Memory B cell (primary cell): ENCODE data around the gene TMEM132E.

Experiments
- ATAC-seq: fragments of 150-1000 bp; cut with Tn5 transposase; 2 replicates; pipeline ENCODE4 v1.10.0; 2021; ENCODE audit warnings: low read depth, mild to moderate bottlenecking, moderate library complexity
- DNase-seq, 2 donors: peaks; one replicate each; pipeline ENCODE4 v3.0.0; 2022; ENCODE audit warnings: low spot score in 2 of 2
- H3K27ac Mint-ChIP-seq: one replicate; pipeline ENCODE4 v1.8.0; 2022; ENCODE audit warnings: mild to moderate bottlenecking, moderate library complexity, mixed read lengths
- H3K27me3 Mint-ChIP-seq: one replicate; pipeline ENCODE4 v1.8.0; 2022; ENCODE audit warnings: mixed read lengths
- H3K36me3 Mint-ChIP-seq: one replicate; pipeline ENCODE4 v1.8.0; 2022; ENCODE audit warnings: mild to moderate bottlenecking, mixed read lengths
- H3K4me1 Mint-ChIP-seq: one replicate; pipeline ENCODE4 v1.8.0; 2022; ENCODE audit warnings: mixed read lengths
- H3K4me3 Mint-ChIP-seq: one replicate; pipeline ENCODE4 v1.8.0; 2022; ENCODE audit warnings: mild to moderate bottlenecking, moderate library complexity, mixed read lengths
- H3K9me3 Mint-ChIP-seq: one replicate; pipeline ENCODE4 v1.8.0; 2022; ENCODE audit warnings: mixed read lengths

TMEM132E gene

GRCh38 chr17:34601416-34601815, 22.0 kb downstream of the TMEM132E start:
- ATAC-seq = no peak
- H3K4me3 Mint-ChIP-seq = no peak overlapping the region
- H3K4me1 Mint-ChIP-seq = no peaks in the 10 kb centered on the region
- no peaks in the 10 kb centered on the region for H3K9me3 Mint-ChIP-seq
- no peaks in the 10 kb centered on the region for H3K36me3 Mint-ChIP-seq
- no peak for DNase-seq
- H3K27me3 Mint-ChIP-seq = peaks cover 23% of the 10 kb centered on the region
- no peak overlapping the region for H3K27ac Mint-ChIP-seq

- peaks cover 24% of the 10 kb centered on the region for H3K27me3 Mint-ChIP-seq
- DNase-seq = no peak
- no peaks in the 10 kb centered on the region for H3K9me3 Mint-ChIP-seq
- no peak overlapping the region for H3K27ac Mint-ChIP-seq
- no peak overlapping the region for H3K4me3 Mint-ChIP-seq
- H3K4me1 Mint-ChIP-seq = no peaks in the 10 kb centered on the region
- no peaks in the 10 kb centered on the region for H3K36me3 Mint-ChIP-seq
- no peak for ATAC-seq
Observed at GRCh38 chr17:34603974-34604373, 24.6 kb downstream of the TMEM132E start.

GRCh38 chr17:34606763-34607162, 27.4 kb downstream of the TMEM132E start:
- H3K4me1 Mint-ChIP-seq = no peaks in the 10 kb centered on the region
- H3K27ac Mint-ChIP-seq = no peak overlapping the region
- peaks cover 33% of the 10 kb centered on the region for H3K27me3 Mint-ChIP-seq
- ATAC-seq (no peak), DNase-seq (no peak)
- H3K4me3 Mint-ChIP-seq = no peak overlapping the region
- no peaks in the 10 kb centered on the region for H3K36me3 Mint-ChIP-seq
- peaks cover 2% of the 10 kb centered on the region for H3K9me3 Mint-ChIP-seq

GRCh38 chr17:34607917-34608316, 28.5 kb downstream of the TMEM132E start:
- H3K27me3 Mint-ChIP-seq = peaks cover 30% of the 10 kb centered on the region
- no peak overlapping the region for H3K27ac Mint-ChIP-seq
- ATAC-seq = no peak
- H3K4me1 Mint-ChIP-seq = no peaks in the 10 kb centered on the region
- no peak overlapping the region for H3K4me3 Mint-ChIP-seq
- peaks cover 2% of the 10 kb centered on the region for H3K9me3 Mint-ChIP-seq
- H3K36me3 Mint-ChIP-seq = no peaks in the 10 kb centered on the region
- DNase-seq = no peak

GRCh38 chr17:34609210-34609609, 29.8 kb downstream of the TMEM132E start:
- Mint-ChIP-seq H3K27ac (no peak overlapping the region), H3K9me3 (peaks cover 2% of the 10 kb centered on the region), H3K4me3 (no peak overlapping the region), H3K27me3 (peaks cover 27% of the 10 kb centered on the region), H3K4me1 (peaks cover 3% of the 10 kb centered on the region), H3K36me3 (no peaks in the 10 kb centered on the region)
- DNase-seq (no peak), ATAC-seq (no peak)

GRCh38 chr17:34610039-34610438, 30.7 kb downstream of the TMEM132E start:
- Mint-ChIP-seq H3K27ac (no peak overlapping the region), H3K36me3 (no peaks in the 10 kb centered on the region), H3K9me3 (peaks cover 2% of the 10 kb centered on the region), H3K4me1 (peaks cover 3% of the 10 kb centered on the region), H3K4me3 (no peak overlapping the region), H3K27me3 (peaks cover 27% of the 10 kb centered on the region)
- DNase-seq = no peak
- no peak for ATAC-seq

- DNase-seq (no peak), ATAC-seq (no peak)
- Mint-ChIP-seq H3K27ac (no peak overlapping the region), H3K27me3 (peaks cover 27% of the 10 kb centered on the region), H3K36me3 (no peaks in the 10 kb centered on the region), H3K4me1 (peaks cover 3% of the 10 kb centered on the region), H3K4me3 (no peak overlapping the region), H3K9me3 (peaks cover 2% of the 10 kb centered on the region)
Observed at GRCh38 chr17:34610506-34610905, 31.1 kb downstream of the TMEM132E start.

GRCh38 chr17:34613064-34614019, 34.0 kb downstream of the TMEM132E start:
- Mint-ChIP-seq H3K27ac (no peak overlapping the region), H3K4me1 (peaks cover 3% of the 10 kb centered on the region)
- no peak for DNase-seq

GRCh38 chr17:34614698-34615097, 35.3 kb downstream of the TMEM132E start:
- Mint-ChIP-seq H3K9me3 (peaks cover 2% of the 10 kb centered on the region), H3K4me3 (no peak overlapping the region), H3K27me3 (peaks cover 28% of the 10 kb centered on the region), H3K27ac (no peak overlapping the region), H3K36me3 (no peaks in the 10 kb centered on the region), H3K4me1 (peaks cover 3% of the 10 kb centered on the region)
- no peak for DNase-seq
- no peak for ATAC-seq

More at GRCh38 chr17:34613064-34614019, 34.0 kb downstream of the TMEM132E start:
- H3K9me3 Mint-ChIP-seq = peaks cover 2% of the 10 kb centered on the region
- ATAC-seq = no peak
- H3K4me3 Mint-ChIP-seq = no peak overlapping the region
- peaks cover 26% of the 10 kb centered on the region for H3K27me3 Mint-ChIP-seq
- no peaks in the 10 kb centered on the region for H3K36me3 Mint-ChIP-seq

- H3K27me3 Mint-ChIP-seq = peaks cover 24% of the 10 kb centered on the region
- no peak overlapping the region for H3K4me3 Mint-ChIP-seq
- ATAC-seq = no peak
- H3K4me1 Mint-ChIP-seq = peaks cover 3% of the 10 kb centered on the region
- DNase-seq = no peak
- H3K36me3 Mint-ChIP-seq = no peaks in the 10 kb centered on the region
- H3K27ac Mint-ChIP-seq = no peak overlapping the region
- H3K9me3 Mint-ChIP-seq = peaks cover 2% of the 10 kb centered on the region
Observed at GRCh38 chr17:34615326-34615725, 35.9 kb downstream of the TMEM132E start.

- Mint-ChIP-seq H3K9me3 (no peaks in the 10 kb centered on the region), H3K27me3 (peaks cover 18% of the 10 kb centered on the region), H3K4me3 (no peak overlapping the region), H3K4me1 (peaks cover 3% of the 10 kb centered on the region), H3K27ac (no peak overlapping the region), H3K36me3 (no peaks in the 10 kb centered on the region)
- ATAC-seq (no peak), DNase-seq (no peak)
Observed at GRCh38 chr17:34616148-34616547, 36.8 kb downstream of the TMEM132E start.

- H3K4me3 Mint-ChIP-seq = no peak overlapping the region
- no peak for ATAC-seq
- no peaks in the 10 kb centered on the region for H3K9me3 Mint-ChIP-seq
- H3K27me3 Mint-ChIP-seq = peaks cover 19% of the 10 kb centered on the region
- no peaks in the 10 kb centered on the region for H3K36me3 Mint-ChIP-seq
- H3K4me1 Mint-ChIP-seq = peaks cover 3% of the 10 kb centered on the region
- no peak for DNase-seq
- H3K27ac Mint-ChIP-seq = no peak overlapping the region
Observed at GRCh38 chr17:34617398-34617797, 38.0 kb downstream of the TMEM132E start.

GRCh38 chr17:34619687-34620217, 40.4 kb downstream of the TMEM132E start:
- no peak overlapping the region for H3K27ac Mint-ChIP-seq

GRCh38 chr17:34620458-34620857, 41.1 kb downstream of the TMEM132E start:
- Mint-ChIP-seq H3K27me3 (peaks cover 23% of the 10 kb centered on the region), H3K27ac (no peak overlapping the region), H3K36me3 (no peaks in the 10 kb centered on the region), H3K4me1 (no peaks in the 10 kb centered on the region), H3K4me3 (no peak overlapping the region), H3K9me3 (no peaks in the 10 kb centered on the region)
- ATAC-seq (no peak), DNase-seq (no peak)

More at GRCh38 chr17:34619687-34620217, 40.4 kb downstream of the TMEM132E start:
- H3K4me3 Mint-ChIP-seq = no peak overlapping the region
- H3K9me3 Mint-ChIP-seq = no peaks in the 10 kb centered on the region
- no peaks in the 10 kb centered on the region for H3K4me1 Mint-ChIP-seq
- peaks cover 19% of the 10 kb centered on the region for H3K27me3 Mint-ChIP-seq
- H3K36me3 Mint-ChIP-seq = no peaks in the 10 kb centered on the region
- no peak for ATAC-seq
- DNase-seq = no peak
